ENCODE results near the gene FZD10.

DNA sequence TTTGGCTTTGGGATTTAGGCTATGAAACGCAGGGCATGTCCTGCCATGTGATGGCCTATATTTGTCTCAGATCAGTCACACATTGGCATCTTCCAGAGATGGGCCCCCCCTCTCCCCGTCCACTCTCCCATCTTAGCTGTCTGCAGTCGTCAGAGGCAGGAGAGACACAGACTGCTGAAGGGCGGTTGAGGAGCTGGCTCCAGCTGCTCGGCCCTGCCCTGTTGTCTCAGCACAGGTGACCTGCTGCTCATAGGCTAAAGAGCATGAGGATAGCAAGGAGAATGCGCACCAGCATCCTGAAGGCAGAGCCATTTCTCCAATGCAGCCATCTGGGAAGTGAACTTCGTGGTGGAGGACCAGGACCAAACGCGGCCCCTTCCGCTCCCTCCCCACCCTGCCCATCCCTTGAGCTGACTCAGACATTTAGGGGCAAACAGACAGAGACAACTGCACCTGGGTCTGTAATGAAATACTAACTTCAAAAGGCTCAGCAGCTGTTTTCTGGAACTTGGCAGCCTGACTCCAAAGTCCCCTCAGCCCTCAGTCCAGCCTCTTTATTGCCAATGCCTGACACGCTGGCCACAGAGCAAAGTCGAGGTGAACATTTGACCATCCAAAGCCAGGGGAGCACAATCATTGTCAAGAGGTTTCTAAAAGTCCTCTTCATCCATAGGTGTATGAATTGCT lies 22.3 kb downstream of the FZD10 start:
- TF ChIP-seq, protein P1, sequence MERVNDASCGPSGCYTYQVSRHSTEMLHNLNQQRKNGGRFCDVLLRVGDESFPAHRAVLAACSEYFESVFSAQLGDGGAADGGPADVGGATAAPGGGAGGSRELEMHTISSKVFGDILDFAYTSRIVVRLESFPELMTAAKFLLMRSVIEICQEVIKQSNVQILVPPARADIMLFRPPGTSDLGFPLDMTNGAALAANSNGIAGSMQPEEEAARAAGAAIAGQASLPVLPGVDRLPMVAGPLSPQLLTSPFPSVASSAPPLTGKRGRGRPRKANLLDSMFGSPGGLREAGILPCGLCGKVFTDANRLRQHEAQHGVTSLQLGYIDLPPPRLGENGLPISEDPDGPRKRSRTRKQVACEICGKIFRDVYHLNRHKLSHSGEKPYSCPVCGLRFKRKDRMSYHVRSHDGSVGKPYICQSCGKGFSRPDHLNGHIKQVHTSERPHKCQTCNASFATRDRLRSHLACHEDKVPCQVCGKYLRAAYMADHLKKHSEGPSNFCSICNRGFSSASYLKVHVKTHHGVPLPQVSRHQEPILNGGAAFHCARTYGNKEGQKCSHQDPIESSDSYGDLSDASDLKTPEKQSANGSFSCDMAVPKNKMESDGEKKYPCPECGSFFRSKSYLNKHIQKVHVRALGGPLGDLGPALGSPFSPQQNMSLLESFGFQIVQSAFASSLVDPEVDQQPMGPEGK (CRISPR knock-in tag; IDR thresholded peaks at IDR 0.05; ENCODE audit: borderline replicate concordance): no peak
- TF ChIP-seq OSR1 (CRISPR knock-in tag; IDR thresholded peaks at IDR 0.05): no peak
- TF ChIP-seq ZFP3 (CRISPR knock-in tag; IDR thresholded peaks at IDR 0.05): no peak
- TF ChIP-seq ZNF70 (CRISPR knock-in tag; IDR thresholded peaks at IDR 0.05): no peak
- TF ChIP-seq, protein P2, sequence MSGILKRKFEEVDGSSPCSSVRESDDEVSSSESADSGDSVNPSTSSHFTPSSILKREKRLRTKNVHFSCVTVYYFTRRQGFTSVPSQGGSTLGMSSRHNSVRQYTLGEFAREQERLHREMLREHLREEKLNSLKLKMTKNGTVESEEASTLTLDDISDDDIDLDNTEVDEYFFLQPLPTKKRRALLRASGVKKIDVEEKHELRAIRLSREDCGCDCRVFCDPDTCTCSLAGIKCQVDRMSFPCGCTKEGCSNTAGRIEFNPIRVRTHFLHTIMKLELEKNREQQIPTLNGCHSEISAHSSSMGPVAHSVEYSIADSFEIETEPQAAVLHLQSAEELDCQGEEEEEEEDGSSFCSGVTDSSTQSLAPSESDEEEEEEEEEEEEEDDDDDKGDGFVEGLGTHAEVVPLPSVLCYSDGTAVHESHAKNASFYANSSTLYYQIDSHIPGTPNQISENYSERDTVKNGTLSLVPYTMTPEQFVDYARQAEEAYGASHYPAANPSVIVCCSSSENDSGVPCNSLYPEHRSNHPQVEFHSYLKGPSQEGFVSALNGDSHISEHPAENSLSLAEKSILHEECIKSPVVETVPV (CRISPR knock-in tag; IDR thresholded peaks at IDR 0.05): no peak
- TF ChIP-seq ESRRG (CRISPR knock-in tag; IDR thresholded peaks at IDR 0.05): no peak
- no peak for TF ChIP-seq ISL1 (CRISPR knock-in tag; IDR thresholded peaks at IDR 0.05)
- TF ChIP-seq, protein P3, sequence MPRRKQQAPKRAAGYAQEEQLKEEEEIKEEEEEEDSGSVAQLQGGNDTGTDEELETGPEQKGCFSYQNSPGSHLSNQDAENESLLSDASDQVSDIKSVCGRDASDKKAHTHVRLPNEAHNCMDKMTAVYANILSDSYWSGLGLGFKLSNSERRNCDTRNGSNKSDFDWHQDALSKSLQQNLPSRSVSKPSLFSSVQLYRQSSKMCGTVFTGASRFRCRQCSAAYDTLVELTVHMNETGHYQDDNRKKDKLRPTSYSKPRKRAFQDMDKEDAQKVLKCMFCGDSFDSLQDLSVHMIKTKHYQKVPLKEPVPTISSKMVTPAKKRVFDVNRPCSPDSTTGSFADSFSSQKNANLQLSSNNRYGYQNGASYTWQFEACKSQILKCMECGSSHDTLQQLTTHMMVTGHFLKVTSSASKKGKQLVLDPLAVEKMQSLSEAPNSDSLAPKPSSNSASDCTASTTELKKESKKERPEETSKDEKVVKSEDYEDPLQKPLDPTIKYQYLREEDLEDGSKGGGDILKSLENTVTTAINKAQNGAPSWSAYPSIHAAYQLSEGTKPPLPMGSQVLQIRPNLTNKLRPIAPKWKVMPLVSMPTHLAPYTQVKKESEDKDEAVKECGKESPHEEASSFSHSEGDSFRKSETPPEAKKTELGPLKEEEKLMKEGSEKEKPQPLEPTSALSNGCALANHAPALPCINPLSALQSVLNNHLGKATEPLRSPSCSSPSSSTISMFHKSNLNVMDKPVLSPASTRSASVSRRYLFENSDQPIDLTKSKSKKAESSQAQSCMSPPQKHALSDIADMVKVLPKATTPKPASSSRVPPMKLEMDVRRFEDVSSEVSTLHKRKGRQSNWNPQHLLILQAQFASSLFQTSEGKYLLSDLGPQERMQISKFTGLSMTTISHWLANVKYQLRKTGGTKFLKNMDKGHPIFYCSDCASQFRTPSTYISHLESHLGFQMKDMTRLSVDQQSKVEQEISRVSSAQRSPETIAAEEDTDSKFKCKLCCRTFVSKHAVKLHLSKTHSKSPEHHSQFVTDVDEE (CRISPR knock-in tag; IDR thresholded peaks at IDR 0.05): no peak
- TF ChIP-seq PPARA (CRISPR knock-in tag; IDR thresholded peaks at IDR 0.05; ENCODE audit: borderline replicate concordance): no peak
- TF ChIP-seq ZNF8 (CRISPR knock-in tag; IDR thresholded peaks at IDR 0.05): no peak

Measured in SK-N-SH treated with all-trans-retinoic acid at 6 μM for 48 hours (cell line).